Common myeloid progenitor, CD34-positive (primary cell): ENCODE results near the gene PFKL.

ENCODE experiments used
- CTCF ChIA-PET: fragments of 350-600 bp; sonication (Branson Sonifier 250); formaldehyde crosslinking; loops from one replicate; lab custom pipeline; 2021; ENCODE audit warnings: antibody characterized with exemption; lab: Charles Lee
- POLR2A ChIA-PET: fragments of 350-600 bp; sonication (Branson Sonifier 250); formaldehyde crosslinking; loops from one replicate; lab custom pipeline; 2021; ENCODE audit warnings: antibody characterized with exemption; lab: Charles Lee
- DNase-seq, 3 donors: peaks; one replicate each; pipeline versions ENCODE4 v3.0.0 to v3.0.0-alpha.2; 2013
- H3K27ac ChIP-seq, 2 experiments: 1 replicate in 1 of 2; 2 replicates in 1 of 2; pipeline ENCODE4 v1.7.0; 2013; ENCODE audit warnings: inconsistent platforms in 2 of 2, low read length in 2 of 2, mild to moderate bottlenecking in 2 of 2, low read depth in 1 of 2, moderate library complexity in 1 of 2; ENCODE audit not compliant: severe bottlenecking in 2 of 2, insufficient read depth in 1 of 2, poor library complexity in 1 of 2
- H3K27me3 ChIP-seq, 5 experiments: replicated peaks in 2 of 5; 1 replicate in 3 of 5; 2 replicates in 2 of 5; pipeline versions ENCODE4 v1.6.1 to v1.7.0; 2013; ENCODE audit warnings: low read length in 4 of 5, mild to moderate bottlenecking in 2 of 5, moderate library complexity in 2 of 5, inconsistent platforms in 1 of 5; ENCODE audit not compliant: insufficient read depth in 5 of 5, control insufficient read depth in 4 of 5
- H3K36me3 ChIP-seq, 4 experiments: 1 replicate in 2 of 4; 2 replicates in 2 of 4; pipeline versions ENCODE4 v1.6.1 to v1.7.0; 2013; ENCODE audit warnings: low read length in 3 of 4, control low read depth in 1 of 4, mild to moderate bottlenecking in 1 of 4; ENCODE audit not compliant: control insufficient read depth in 4 of 4, insufficient read depth in 4 of 4
- H3K4me1 ChIP-seq, 4 experiments: 1 replicate in 3 of 4; 2 replicates in 1 of 4; pipeline versions ENCODE4 v1.6.1 to v1.7.1; 2013; ENCODE audit warnings: low read length in 3 of 4, mild to moderate bottlenecking in 3 of 4, control low read depth in 1 of 4, inconsistent platforms in 1 of 4, moderate library complexity in 1 of 4; ENCODE audit not compliant: control insufficient read depth in 4 of 4, insufficient read depth in 4 of 4; ENCODE audit errors: control extremely low read depth in 1 of 4
- H3K4me3 ChIP-seq, 7 experiments: 1 replicate in 4 of 7; 2 replicates in 3 of 7; pipeline versions ENCODE4 v1.5.1 to v1.7.0; 2013; ENCODE audit warnings: mild to moderate bottlenecking in 7 of 7, low read length in 6 of 7, moderate library complexity in 6 of 7, inconsistent platforms in 2 of 7, low read depth in 2 of 7, control low read depth in 1 of 7; ENCODE audit not compliant: insufficient read depth in 4 of 7, control insufficient read depth in 1 of 7; ENCODE audit errors: extremely low read depth in 1 of 7
- H3K9me3 ChIP-seq, 5 experiments: 1 replicate in 4 of 5; 2 replicates in 1 of 5; pipeline versions ENCODE4 v1.6.1 to v1.7.1; 2013; ENCODE audit warnings: low read length in 4 of 5, mild to moderate bottlenecking in 2 of 5, inconsistent platforms in 1 of 5, low read depth in 1 of 5, moderate library complexity in 1 of 5; ENCODE audit not compliant: control insufficient read depth in 4 of 5, insufficient read depth in 2 of 5; ENCODE audit errors: control extremely low read depth in 1 of 5
- WGBS: methylation state at CpG from one replicate; pipeline ENCODE4 v1.1.5; 2013; ENCODE audit not compliant: insufficient coverage; 5-methylcytosine and 5-hydroxymethylcytosine counted together

PFKL gene

DNA sequence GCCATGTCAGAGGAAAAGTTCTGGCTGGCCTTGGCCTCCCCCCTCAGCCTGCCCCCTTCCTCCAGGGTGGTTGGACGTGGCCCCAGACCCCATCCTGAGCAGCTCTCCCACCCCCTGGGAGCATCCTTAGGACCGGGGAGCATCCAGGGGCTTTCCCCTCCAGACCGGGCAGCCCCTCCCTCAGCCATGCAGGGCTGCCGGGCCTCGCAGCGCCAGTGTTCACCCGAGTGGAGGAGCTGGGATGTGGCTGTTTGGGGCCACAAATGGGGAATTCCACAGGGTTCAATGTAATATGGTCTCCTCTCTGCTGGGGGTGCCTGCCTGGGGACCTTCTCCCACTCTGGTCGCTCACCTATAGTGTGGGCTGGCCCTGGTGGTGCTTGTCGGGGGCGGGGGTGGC, 4.2 kb upstream of the PFKL start:
- POLR2A ChIA-PET = no interaction called here

DNA sequence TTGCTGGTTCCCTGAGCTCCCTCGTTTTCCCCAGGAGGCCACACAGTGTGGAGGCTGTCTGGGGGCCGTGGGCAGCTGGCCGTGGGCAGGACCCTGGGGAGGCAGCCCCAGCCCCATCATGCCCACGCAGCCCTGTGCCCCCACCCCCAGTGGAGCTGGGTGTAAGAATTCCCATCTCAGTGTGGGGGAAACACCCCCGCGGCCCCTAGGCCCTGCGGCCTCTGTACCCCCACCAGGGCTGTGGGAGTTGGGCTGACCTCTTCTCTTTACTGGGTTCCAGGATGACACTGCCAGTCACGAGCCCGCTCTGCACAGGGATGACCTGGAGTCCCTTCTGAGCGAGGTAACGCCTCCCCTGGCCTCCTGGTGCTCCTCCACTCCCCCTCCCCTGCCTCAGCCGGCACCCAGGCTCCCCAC, 3.7 kb upstream of the PFKL start:
- peaks cover 7 to 52% (median 47%) of the 10 kb centered on the region in 4 experiments for H3K4me1 ChIP-seq
- H3K27ac ChIP-seq = no peak overlapping the region
- H3K27me3 ChIP-seq = no peaks in the 10 kb centered on the region
- ChIA-PET POLR2A (no interaction called here), CTCF (interaction anchor here (0.6 to 4.0 kb wide), 3 partner anchors 14 to 232 kb away, joined by 3 to 16 read pairs (median 3); no protein-coding TSS in a partner anchor)
- WGBS = 77% methylated on average over 10 of the region's 12 CpGs
- DNase-seq = no peak
- no peaks in the 10 kb centered on the region for H3K9me3 ChIP-seq
- H3K4me3 ChIP-seq = no peak overlapping the region
- no peaks in the 10 kb centered on the region for H3K36me3 ChIP-seq

More for the DNA sequence above, 4.2 kb upstream of the PFKL start:
- Histone ChIP-seq H3K27me3 (no peaks in the 10 kb centered on the region), H3K4me3 (no peak overlapping the region), H3K4me1 (peaks cover 7 to 47% (median 42%) of the 10 kb centered on the region in 4 experiments), H3K9me3 (no peaks in the 10 kb centered on the region), H3K27ac (no peak overlapping the region), H3K36me3 (no peaks in the 10 kb centered on the region)
- DNase-seq = peak in 1 of 3 donors; percentile 31
- CTCF ChIA-PET = interaction anchor here (1.1 to 4.0 kb wide), 2 partner anchors 14 to 28 kb away, joined by 3 to 16 read pairs; no protein-coding TSS in a partner anchor
- 31% methylated on average over 3 of the region's 10 CpGs for WGBS

DNA sequence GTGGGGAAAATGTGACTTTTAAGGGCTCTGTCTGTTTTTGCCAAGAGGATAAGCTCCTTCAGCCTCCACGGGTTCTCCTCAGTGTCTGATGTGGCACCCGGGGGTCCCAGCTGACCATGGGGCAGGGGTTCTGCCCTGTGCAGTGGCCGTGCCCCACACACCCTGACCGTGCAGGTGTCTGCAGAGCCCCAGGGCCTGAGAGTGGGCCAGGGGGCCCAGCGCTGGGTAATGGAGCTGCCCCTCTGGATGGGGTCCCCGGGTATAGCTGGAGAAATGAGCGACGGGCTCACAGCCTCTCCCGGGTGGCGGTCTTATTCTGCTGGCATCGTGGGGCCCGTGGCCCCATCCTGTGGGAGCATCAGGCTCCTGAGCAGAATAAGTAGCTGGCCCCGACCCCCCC, 2.9 kb upstream of the PFKL start:
- Histone ChIP-seq H3K4me3 (no peak overlapping the region), H3K4me1 (peaks cover 7 to 60% (median 54%) of the 10 kb centered on the region in 4 experiments), H3K27ac (no peak overlapping the region), H3K36me3 (no peaks in the 10 kb centered on the region), H3K27me3 (no peaks in the 10 kb centered on the region), H3K9me3 (no peaks in the 10 kb centered on the region)
- ChIA-PET POLR2A (no interaction called here), CTCF (interaction anchor here (0.6 to 4.0 kb wide), 9 partner anchors 10 to 281 kb away, joined by 3 to 16 read pairs (median 5); partner anchors contain the start of gene AIRE)
- WGBS = 90% methylated on average over 13 of the region's 13 CpGs
- DNase-seq = no peak

GRCh38 chr21:44297525-44298290, 2.1 kb upstream of the PFKL start:
- peak; percentile 80 to 85 (median 83) for DNase-seq
- Histone ChIP-seq H3K27ac (no peak overlapping the region), H3K4me3 (peak overlapping the region in 4 of 7 experiments; percentile 19 to 44 (median 24)), H3K9me3 (no peaks in the 10 kb centered on the region), H3K36me3 (no peaks in the 10 kb centered on the region), H3K4me1 (peaks cover 7 to 68% (median 62%) of the 10 kb centered on the region in 4 experiments), H3K27me3 (no peaks in the 10 kb centered on the region)
- CTCF ChIA-PET = interaction anchor here (0.8 to 4.0 kb wide), 12 partner anchors 11 to 282 kb away, joined by 3 to 16 read pairs (median 4); partner anchors contain the start of gene AIRE
- POLR2A ChIA-PET = no interaction called here
- WGBS = 9% methylated on average over 11 of the region's 22 CpGs

- 90% methylated on average over 2 of the region's 2 CpGs for WGBS
- ChIA-PET POLR2A (no interaction called here), CTCF (interaction anchor here (0.8 to 2.3 kb wide), 11 partner anchors 11 to 283 kb away, joined by 3 to 10 read pairs (median 4); partner anchors contain the start of gene AIRE)
- Histone ChIP-seq H3K27ac (no peak overlapping the region), H3K4me3 (no peak overlapping the region), H3K27me3 (no peaks in the 10 kb centered on the region), H3K4me1 (peaks cover 7 to 70% (median 63%) of the 10 kb centered on the region in 4 experiments), H3K36me3 (no peaks in the 10 kb centered on the region), H3K9me3 (no peaks in the 10 kb centered on the region)
- peak in 2 of 3 donors; percentile 64 to 67 for DNase-seq
Measured at GRCh38 chr21:44298301-44298700, 1.6 kb upstream of the PFKL start.

GRCh38 chr21:44299085-44299457, 782 bp upstream of the PFKL start:
- POLR2A ChIA-PET = no interaction called here
- no peaks in the 10 kb centered on the region for H3K27me3 ChIP-seq
- no peaks in the 10 kb centered on the region for H3K9me3 ChIP-seq
- peaks cover 7 to 73% (median 63%) of the 10 kb centered on the region in 4 experiments for H3K4me1 ChIP-seq
- CTCF ChIA-PET = interaction anchor here (1.8 to 2.3 kb wide), 3 partner anchors 12 to 44 kb away, joined by 6 to 10 read pairs (median 6); partner anchors contain the start of gene AIRE
- 12% methylated on average over 3 of the region's 10 CpGs for WGBS
- peak overlapping the region; percentile 39 to 84 (median 77) for H3K4me3 ChIP-seq
- peaks cover 0 to 2% (median 0%) of the 10 kb centered on the region in 4 experiments for H3K36me3 ChIP-seq
- H3K27ac ChIP-seq = peak overlapping the region in 1 of 2 experiments; percentile 73
- DNase-seq = peak; percentile 35 to 71 (median 52)
